Measurements from ENCODE around the gene FZD8.
A peak's percentile ranks its signal among the peaks of the same experiment; 100 is the strongest.

The FZD8 gene

GRCh38 chr10:35636956-35637355 lies 5.1 kb downstream of the FZD8 start:
- H3K4me3 ChIP-seq (ENCODE audit: low read depth, low read length) = no peak overlapping the region
- H3K9me3 ChIP-seq (ENCODE audit: control insufficient read depth, low read length) = no peaks in the 10 kb centered on the region
- no peaks in the 10 kb centered on the region for H3K79me2 ChIP-seq
- H3K36me3 ChIP-seq (ENCODE audit: control insufficient read depth, insufficient read depth, low read length) = no peaks in the 10 kb centered on the region
- H3K4me1 ChIP-seq = no peaks in the 10 kb centered on the region
- TF ChIP-seq, protein P1, sequence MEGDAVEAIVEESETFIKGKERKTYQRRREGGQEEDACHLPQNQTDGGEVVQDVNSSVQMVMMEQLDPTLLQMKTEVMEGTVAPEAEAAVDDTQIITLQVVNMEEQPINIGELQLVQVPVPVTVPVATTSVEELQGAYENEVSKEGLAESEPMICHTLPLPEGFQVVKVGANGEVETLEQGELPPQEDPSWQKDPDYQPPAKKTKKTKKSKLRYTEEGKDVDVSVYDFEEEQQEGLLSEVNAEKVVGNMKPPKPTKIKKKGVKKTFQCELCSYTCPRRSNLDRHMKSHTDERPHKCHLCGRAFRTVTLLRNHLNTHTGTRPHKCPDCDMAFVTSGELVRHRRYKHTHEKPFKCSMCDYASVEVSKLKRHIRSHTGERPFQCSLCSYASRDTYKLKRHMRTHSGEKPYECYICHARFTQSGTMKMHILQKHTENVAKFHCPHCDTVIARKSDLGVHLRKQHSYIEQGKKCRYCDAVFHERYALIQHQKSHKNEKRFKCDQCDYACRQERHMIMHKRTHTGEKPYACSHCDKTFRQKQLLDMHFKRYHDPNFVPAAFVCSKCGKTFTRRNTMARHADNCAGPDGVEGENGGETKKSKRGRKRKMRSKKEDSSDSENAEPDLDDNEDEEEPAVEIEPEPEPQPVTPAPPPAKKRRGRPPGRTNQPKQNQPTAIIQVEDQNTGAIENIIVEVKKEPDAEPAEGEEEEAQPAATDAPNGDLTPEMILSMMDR (IDR thresholded peaks at IDR 0.05) = no peak
- no peak overlapping the region for H2AFZ ChIP-seq
- H3K9ac ChIP-seq = no peak overlapping the region
- no peak overlapping the region for H3K4me2 ChIP-seq (ENCODE audit: low read length)
- no peaks in the 10 kb centered on the region for H3K27me3 ChIP-seq (ENCODE audit: control insufficient read depth, insufficient read depth, low read length)
- H3K27ac ChIP-seq = no peak overlapping the region

DNA sequence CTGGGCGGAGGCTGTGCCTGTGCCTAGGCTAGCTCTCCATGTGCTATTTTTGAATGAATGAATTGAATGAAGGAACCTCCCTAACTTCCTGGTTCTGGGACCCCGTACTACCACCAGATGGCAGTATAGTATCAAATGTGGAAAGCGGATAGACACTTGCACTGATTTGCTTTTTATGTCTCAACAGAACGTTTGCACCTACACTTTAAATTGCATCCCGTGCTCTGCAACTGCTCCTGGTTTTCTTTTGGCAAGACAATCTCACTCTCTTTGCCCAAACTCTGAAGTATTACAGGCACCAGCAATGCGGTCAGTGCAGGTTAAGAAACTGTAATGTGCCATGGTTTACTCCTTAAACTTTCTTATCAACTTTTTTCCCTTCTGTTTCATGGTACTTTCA lies 6.5 kb downstream of the FZD8 start:
- Histone ChIP-seq H3K4me1 (no peaks in the 10 kb centered on the region), H3K27me3 (ENCODE audit: control insufficient read depth, insufficient read depth, low read length) (no peaks in the 10 kb centered on the region), H3K9ac (no peak overlapping the region), H3K9me3 (ENCODE audit: control insufficient read depth, low read length) (no peaks in the 10 kb centered on the region), H3K4me3 (ENCODE audit: low read depth, low read length) (no peak overlapping the region), H3K4me2 (ENCODE audit: low read length) (no peak overlapping the region), H3K27ac (no peak overlapping the region), H2AFZ (no peak overlapping the region), H3K36me3 (ENCODE audit: control insufficient read depth, insufficient read depth, low read length) (no peaks in the 10 kb centered on the region), H3K79me2 (no peaks in the 10 kb centered on the region)
- TF ChIP-seq, protein P1 (IDR thresholded peaks at IDR 0.05) = peak; percentile 94

DNA sequence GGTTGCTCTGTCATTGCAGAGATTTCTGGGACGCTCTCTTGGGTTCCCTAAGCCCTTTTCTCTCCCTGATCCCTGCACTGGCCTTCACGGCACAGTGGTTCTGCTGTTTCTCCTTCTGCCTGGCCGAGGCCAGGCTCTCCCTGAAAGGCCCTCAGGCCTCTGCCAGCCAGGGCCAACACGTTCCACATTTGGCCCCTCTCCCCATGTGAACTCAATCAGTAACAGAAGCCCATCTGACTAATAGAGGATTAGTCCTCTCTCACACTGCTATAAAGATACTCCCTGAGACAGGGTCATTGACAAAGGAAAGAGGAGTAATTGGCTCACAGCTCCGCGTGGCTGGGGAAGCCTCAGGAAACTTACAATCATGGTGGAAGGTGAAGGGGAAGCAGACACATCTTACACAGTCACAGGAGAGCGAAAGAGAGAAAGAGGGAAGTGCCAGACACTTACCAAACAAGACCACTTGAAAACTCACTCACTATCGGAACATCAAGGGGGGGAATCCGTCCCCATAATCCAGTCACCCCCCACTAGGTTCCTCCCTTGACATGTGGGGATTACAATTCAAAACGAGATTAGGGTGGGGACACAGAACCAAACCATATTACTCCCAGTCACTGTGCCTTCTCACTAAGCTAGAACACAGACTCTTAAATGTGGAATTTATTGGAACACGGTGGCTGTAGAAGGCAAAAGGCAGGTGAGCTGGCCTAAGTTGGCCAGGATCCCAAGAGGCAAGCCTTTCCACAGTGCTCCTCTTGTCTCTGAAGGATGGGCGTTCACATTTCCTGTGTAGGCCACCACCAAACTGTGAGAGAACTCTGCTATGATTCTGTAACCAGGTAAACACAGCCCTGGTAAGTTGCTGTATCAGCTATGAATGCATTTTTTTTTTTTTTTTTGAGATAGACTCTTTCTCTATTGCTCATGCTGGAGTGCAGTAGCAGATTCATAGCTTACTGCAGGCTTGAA lies 8.8 kb downstream of the FZD8 start:
- Histone ChIP-seq H3K79me2 (no peaks in the 10 kb centered on the region), H2AFZ (no peak overlapping the region)
- TF ChIP-seq, protein P1 (IDR thresholded peaks at IDR 0.05) = no peak

GRCh38 chr10:35632027-35632426 lies 10.1 kb downstream of the FZD8 start:
- Histone ChIP-seq H3K27ac (no peak overlapping the region), H3K36me3 (ENCODE audit: control insufficient read depth, insufficient read depth, low read length) (no peaks in the 10 kb centered on the region), H3K79me2 (no peaks in the 10 kb centered on the region), H3K9me3 (ENCODE audit: control insufficient read depth, low read length) (no peaks in the 10 kb centered on the region), H3K9ac (no peak overlapping the region), H3K4me2 (ENCODE audit: low read length) (no peak overlapping the region), H3K4me1 (no peaks in the 10 kb centered on the region), H2AFZ (no peak overlapping the region), H3K4me3 (ENCODE audit: low read depth, low read length) (no peak overlapping the region), H3K27me3 (ENCODE audit: control insufficient read depth, insufficient read depth, low read length) (no peaks in the 10 kb centered on the region)
- TF ChIP-seq, protein P1 (IDR thresholded peaks at IDR 0.05) = no peak

More for the DNA sequence above, 8.8 kb downstream of the FZD8 start:
- H3K36me3 ChIP-seq (ENCODE audit: control insufficient read depth, insufficient read depth, low read length) = no peaks in the 10 kb centered on the region
- no peaks in the 10 kb centered on the region for H3K9me3 ChIP-seq (ENCODE audit: control insufficient read depth, low read length)
- H3K27me3 ChIP-seq (ENCODE audit: control insufficient read depth, insufficient read depth, low read length) = no peaks in the 10 kb centered on the region
- no peak overlapping the region for H3K4me2 ChIP-seq (ENCODE audit: low read length)
- H3K9ac ChIP-seq = no peak overlapping the region
- H3K4me3 ChIP-seq (ENCODE audit: low read depth, low read length) = no peak overlapping the region
- H3K27ac ChIP-seq = no peak overlapping the region
- H3K4me1 ChIP-seq = no peaks in the 10 kb centered on the region

Measured in parathyroid adenoma (tissue), 2 donors.